RPMI7951 (cell line): ENCODE data around the gene COL26A1. TPM values are rescaled to one million over a fixed set of nuclear protein-coding genes. Genes with fewer than 3 reads are reported as not detected.
"Not testable (repeated sequence)": the region's sequence is repeated elsewhere in the genome, so short reads cannot be mapped to it uniquely, and the experiment has no call there.

Experiments
- DNase-seq: peaks from one replicate; pipeline ENCODE4 v3.0.0-alpha.2; 2012; ENCODE audit warnings: low read depth
- total RNA-seq: library from RNA; depleted of rRNA; stranded (reverse); fragments of >200 nt; shearing (Covaris generic); gene quantifications from 2 replicates; pipeline ENCODE4 v1.2.3, GENCODE V29; 2014; rRNA removed

Gene COL26A1
- total RNA-seq, 1 experiment from 2014 or later = 0.60 TPM

GRCh38 chr7:101595766-101596537 lies 233.3 kb downstream of the COL26A1 start:
- DNase-seq = no peak

GRCh38 chr7:101596898-101597297 lies 234.2 kb downstream of the COL26A1 start:
- no peak for DNase-seq

GRCh38 chr7:101597941-101598340 lies 235.3 kb downstream of the COL26A1 start:
- DNase-seq = no peak

DNA sequence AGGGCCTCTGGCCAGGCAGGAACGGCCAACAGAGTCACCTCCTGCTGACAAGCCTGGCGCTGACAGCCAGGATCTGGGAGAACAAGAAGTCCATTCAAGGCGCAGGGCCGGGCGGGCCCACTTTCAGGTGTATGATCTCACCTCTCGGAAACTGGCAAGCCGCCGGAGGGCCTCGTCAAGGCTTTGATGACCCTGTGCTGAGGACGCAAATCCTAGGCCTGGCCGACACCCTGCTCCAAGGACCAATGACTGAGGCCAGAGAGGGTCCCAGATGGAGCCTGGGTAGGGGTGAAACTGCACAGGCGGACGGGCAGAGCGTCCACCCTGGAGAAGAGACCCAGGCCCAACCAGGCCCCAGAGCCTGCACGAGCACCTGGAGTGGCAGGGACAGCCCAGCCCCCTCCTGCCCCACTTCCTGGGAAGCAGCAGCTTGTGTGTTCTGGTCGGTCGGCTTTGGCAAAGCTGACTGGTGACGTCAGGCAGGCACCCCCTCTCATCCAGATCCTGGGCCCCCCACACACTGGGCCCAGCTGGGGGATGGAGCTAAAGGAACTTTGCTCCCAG lies 235.8 kb downstream of the COL26A1 start:
- DNase-seq = no peak

- DNase-seq = peak; percentile 80
These were observed 236.5 kb downstream of the COL26A1 start for GRCh38 chr7:101598986-101599771.

DNA sequence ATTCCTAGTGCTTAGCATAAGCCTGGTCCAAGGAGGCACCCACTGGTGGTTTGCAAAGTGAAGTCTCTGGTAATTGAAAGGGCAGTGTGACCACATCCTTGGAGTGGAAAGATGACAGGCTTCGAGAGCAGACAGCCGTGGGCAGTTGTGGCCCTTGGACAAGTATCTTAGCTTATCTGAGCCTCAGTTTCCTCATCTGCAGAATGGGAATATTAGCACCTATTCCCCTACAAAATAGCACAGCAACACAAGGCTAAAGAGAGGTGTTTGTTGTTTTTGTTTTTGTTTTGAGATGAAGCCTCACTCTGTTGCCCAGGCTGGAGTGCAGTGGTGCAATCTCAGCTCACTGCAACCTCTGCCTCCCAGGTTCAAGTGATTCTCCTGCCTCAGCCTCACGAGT lies 237.1 kb downstream of the COL26A1 start:
- no peak for DNase-seq

DNA sequence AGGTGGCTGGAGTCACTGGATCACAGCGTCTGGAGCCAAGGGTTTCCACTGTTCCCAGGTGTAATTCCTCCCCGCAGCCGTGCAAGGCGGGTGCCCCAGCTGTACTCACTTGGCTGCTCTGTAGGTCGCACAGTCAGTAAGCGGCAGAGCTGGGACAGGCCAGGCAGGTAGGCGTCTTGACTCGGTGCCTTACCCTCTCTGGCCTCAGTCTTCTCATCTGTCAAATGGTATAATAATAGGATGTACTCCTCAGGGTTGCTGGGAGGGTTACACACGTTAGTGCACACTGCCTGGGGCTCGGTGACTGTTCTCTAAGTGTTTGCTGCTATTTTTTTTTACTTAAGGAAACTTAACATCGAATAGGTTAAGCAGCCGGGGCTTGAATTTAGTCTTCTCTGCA lies 239.4 kb downstream of the COL26A1 start:
- no peak for DNase-seq

GRCh38 chr7:101602484-101603241 lies 240.0 kb downstream of the COL26A1 start:
- DNase-seq = peak; percentile 69

DNA sequence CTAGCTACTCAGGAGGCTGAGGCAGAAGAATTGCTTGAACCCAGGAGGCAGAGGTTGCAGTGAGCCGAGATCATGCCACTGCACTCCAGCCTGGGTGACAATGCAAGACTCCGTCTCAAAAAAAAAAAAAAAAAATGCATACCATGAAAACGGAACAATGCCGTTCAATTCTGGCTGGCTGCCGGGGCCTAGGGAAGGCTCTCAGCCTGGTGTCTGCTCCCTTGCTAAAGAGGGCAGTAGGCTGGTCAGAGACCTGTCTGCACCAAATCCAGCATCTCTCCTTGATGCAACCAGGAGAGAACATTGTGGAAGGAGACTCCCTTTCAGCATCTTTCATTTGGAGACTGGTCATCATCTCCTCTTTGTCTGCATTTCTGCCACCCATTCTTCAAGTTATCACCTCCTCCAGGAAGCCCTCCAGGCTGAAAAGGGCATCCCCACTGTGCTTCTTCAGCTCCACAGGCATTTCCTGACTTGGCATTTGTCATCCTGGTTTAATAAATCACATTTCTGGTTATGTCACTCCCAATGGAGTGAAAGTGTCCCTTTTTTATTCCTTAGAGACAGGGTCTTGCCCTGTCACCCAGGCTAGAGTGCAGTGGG lies 241.8 kb downstream of the COL26A1 start:
- no peak for DNase-seq

GRCh38 chr7:101604934-101605332 lies 242.3 kb downstream of the COL26A1 start:
- not testable (repeated sequence) for DNase-seq

DNA sequence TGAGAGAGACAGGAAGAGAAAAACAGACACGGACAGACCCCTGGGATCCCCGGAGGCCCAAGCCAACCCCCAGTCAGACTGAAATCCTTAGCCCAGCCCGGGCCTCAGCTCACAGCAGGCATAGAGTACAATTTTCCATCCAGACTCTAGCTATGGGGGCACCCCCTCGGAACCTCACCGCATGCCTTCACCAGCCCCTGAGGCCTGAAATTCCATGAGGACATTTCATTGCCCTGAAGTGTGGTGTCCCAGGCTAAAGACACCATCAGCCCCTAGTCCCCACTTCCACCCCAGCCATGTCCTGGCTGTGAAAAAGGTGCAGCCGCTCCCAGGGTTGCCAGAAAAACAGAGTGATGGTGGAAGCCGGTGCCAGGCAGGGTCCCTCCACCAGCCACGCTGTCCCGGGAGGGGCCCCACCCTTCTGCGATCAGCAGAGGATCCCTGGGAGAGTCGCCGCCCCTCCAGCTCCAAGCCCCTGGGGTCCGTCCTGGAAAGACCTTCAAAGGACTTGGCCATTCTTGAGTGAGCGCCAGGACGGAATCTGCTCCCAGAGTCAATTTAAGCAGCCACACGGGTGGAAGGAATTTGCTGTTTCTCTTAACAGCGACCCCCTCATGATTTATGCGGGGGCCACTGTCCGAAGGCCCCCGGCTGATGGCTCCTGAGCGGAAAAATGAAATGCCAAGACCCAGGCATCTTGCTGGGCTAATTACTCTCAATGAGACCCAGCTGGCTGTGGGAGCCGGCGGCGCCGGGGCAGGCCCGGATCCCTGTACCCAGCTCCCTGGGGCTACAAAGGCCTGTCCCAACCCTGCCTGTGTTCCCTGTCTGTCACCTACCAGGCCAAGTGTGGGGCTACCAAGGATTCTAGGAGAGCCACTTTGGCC lies 243.2 kb downstream of the COL26A1 start:
- no peak for DNase-seq

DNA sequence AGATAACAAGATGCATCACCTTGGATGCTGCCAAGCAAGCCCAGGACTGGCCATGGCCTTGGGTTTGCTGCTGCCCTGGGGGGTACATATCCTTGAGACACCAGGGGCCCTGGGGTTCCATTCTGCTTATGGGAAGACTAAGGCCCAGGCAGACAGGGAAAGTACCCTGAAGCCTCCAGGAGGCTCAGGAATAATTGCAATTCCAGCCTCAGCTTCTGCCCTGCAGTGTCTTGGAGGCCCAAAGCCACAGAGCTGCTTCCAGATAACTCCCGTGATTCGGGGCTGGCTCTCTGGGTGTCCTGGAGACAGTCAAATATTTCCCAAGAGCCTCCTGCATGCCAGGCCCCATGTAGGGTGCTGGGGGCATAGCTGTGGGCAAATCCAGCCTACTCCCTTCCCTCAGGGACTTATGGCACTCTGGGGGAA lies 243.8 kb downstream of the COL26A1 start:
- DNase-seq = no peak

Other genes with a start within 250 kb of the COL26A1 start
- gene SERPINE1, start 235.8 kb upstream of the COL26A1 start, total RNA-seq = 221 and 238 TPM in 2 replicates
- 135 and 162 TPM in 2 replicates for gene AP1S1, start 208.4 kb upstream of the COL26A1 start, total RNA-seq
- 0.12 and 0.59 TPM in 2 replicates for gene VGF, start 197.3 kb upstream of the COL26A1 start, total RNA-seq
- gene NAT16, start 182.6 kb upstream of the COL26A1 start, total RNA-seq = not detected in 2 replicates
- gene MOGAT3, start 161.8 kb upstream of the COL26A1 start, total RNA-seq = not detected in 2 replicates
- 141 and 167 TPM in 2 replicates for gene PLOD3, start 145.3 kb upstream of the COL26A1 start, total RNA-seq
- gene ZNHIT1, start 144.7 kb upstream of the COL26A1 start, total RNA-seq = 121 and 160 TPM in 2 replicates
- 0.36 and 0.49 TPM in 2 replicates for gene CLDN15, start 125.1 kb upstream of the COL26A1 start, total RNA-seq
- 239 and 343 TPM in 2 replicates for gene FIS1, start 117.8 kb upstream of the COL26A1 start, total RNA-seq
- gene IFT22, start 41.1 kb upstream of the COL26A1 start, total RNA-seq = 58.2 and 62.0 TPM in 2 replicates